Measurements from ENCODE around the gene PRKCA. TPM values are rescaled to one million over a fixed set of nuclear protein-coding genes. Genes with fewer than 3 reads are reported as not detected.

PRKCA gene
- total and polyA plus RNA-seq, 4 donors = 3.0 to 14.1 (median 5.4) TPM

- Histone ChIP-seq H3K27me3 (ENCODE audit: control insufficient read depth in 4 of 4, insufficient read depth in 4 of 4, low read length in 3 of 4) (no peaks in the 10 kb centered on the region), H3K4me3 (ENCODE audit: low read depth in 1 of 3, low read length in 3 of 3) (no peak overlapping the region), H3K4me1 (ENCODE audit: control insufficient read depth in 4 of 4, insufficient read depth in 4 of 4, low read length in 3 of 4) (no peaks in the 10 kb centered on the region), H3K9ac (ENCODE audit: low read depth in 1 of 2, low read length in 2 of 2) (no peak overlapping the region), H3K9me3 (ENCODE audit: control insufficient read depth in 4 of 4, low read length in 3 of 4) (no peaks in the 10 kb centered on the region), H3K36me3 (ENCODE audit: control insufficient read depth in 4 of 4, insufficient read depth in 3 of 4, low read depth in 1 of 4, low read length in 3 of 4) (no peaks in the 10 kb centered on the region), H3K27ac (ENCODE audit: low read depth in 1 of 2, low read length in 2 of 2) (no peak overlapping the region)
- WGBS = 84% methylated on average over 4 of the region's 4 CpGs
- TF ChIP-seq SP1 (IDR thresholded peaks at IDR 0.05) (no peak), RXRA (IDR thresholded peaks at IDR 0.05) (no peak), HNF4G (IDR thresholded peaks at IDR 0.05) (no peak), HNF4A (conservative IDR thresholded peaks at IDR 0.05) (no peak), MAX (IDR thresholded peaks at IDR 0.05) (no peak), RAD21 (IDR thresholded peaks at IDR 0.05) (no peak), CTCF (IDR thresholded peaks at IDR 0.05; ENCODE audit: low read depth, low read length, missing input control) (no peak), NR2F2 (IDR thresholded peaks at IDR 0.05) (no peak), ATF3 (IDR thresholded peaks at IDR 0.05) (no peak), FOXA2 (IDR thresholded peaks at IDR 0.05) (no peak), ZBTB33 (IDR thresholded peaks at IDR 0.05) (no peak), FOXA1 (IDR thresholded peaks at IDR 0.05) (no peak)
- DNase-seq (ENCODE audit: low spot score) = no peak
Observed at GRCh38 chr17:66612993-66613392, 310.6 kb downstream of the PRKCA start.

GRCh38 chr17:66614469-66614868 is 312.1 kb downstream of the PRKCA start:
- no peaks in the 10 kb centered on the region for H3K36me3 ChIP-seq (ENCODE audit: control insufficient read depth in 4 of 4, insufficient read depth in 3 of 4, low read depth in 1 of 4, low read length in 3 of 4)
- WGBS = 79% methylated on average over 4 of the region's 4 CpGs
- TF ChIP-seq GABPA (IDR thresholded peaks at IDR 0.05 in 1 of 2, conservative IDR thresholded peaks at IDR 0.05 in 1 of 2) = no peak
- TF ChIP-seq JUND (IDR thresholded peaks at IDR 0.05) = no peak
- no peak for TF ChIP-seq RXRA (IDR thresholded peaks at IDR 0.05)
- no peak for TF ChIP-seq MAX (IDR thresholded peaks at IDR 0.05)
- TF ChIP-seq FOXA2 (IDR thresholded peaks at IDR 0.05) = no peak
- no peak for TF ChIP-seq YY1 (IDR thresholded peaks at IDR 0.05)
- TF ChIP-seq ATF3 (IDR thresholded peaks at IDR 0.05) = no peak
- TF ChIP-seq EGR1 (IDR thresholded peaks at IDR 0.05; ENCODE audit: low read depth in 2 of 2) = no peak
- no peak overlapping the region for H3K9ac ChIP-seq (ENCODE audit: low read depth in 1 of 2, low read length in 2 of 2)
- H3K27ac ChIP-seq (ENCODE audit: low read depth in 1 of 2, low read length in 2 of 2) = no peak overlapping the region
- no peaks in the 10 kb centered on the region for H3K9me3 ChIP-seq (ENCODE audit: control insufficient read depth in 4 of 4, low read length in 3 of 4)
- no peak for DNase-seq (ENCODE audit: low spot score)
- no peaks in the 10 kb centered on the region for H3K4me1 ChIP-seq (ENCODE audit: control insufficient read depth in 4 of 4, insufficient read depth in 4 of 4, low read length in 3 of 4)
- H3K4me3 ChIP-seq (ENCODE audit: low read depth in 1 of 3, low read length in 3 of 3) = no peak overlapping the region
- H3K27me3 ChIP-seq (ENCODE audit: control insufficient read depth in 4 of 4, insufficient read depth in 4 of 4, low read length in 3 of 4) = no peaks in the 10 kb centered on the region

Data from liver (tissue), 9 donors.